K562 (cell line): ENCODE data around the gene PCYT1A. TPM values are rescaled to one million over a fixed set of nuclear protein-coding genes. Genes with fewer than 3 reads are reported as not detected.

Experiments used
- ATAC-seq: fragments of 200-7000 bp; cut with Tn5 transposase; 3 replicates; pipeline ENCODE4 v1.9.1; 2020; ENCODE audit warnings: moderate library complexity
- BruUV-seq: library from RNA; stranded (reverse); fragments of 400-500 nt; replicated peaks from 2 replicates; lab custom pipeline; 2021; lab: Mats Ljungman, UMichigan
- CTCF ChIA-PET: fragments of 300-600 bp; formaldehyde crosslinking; extraction: SDS; loops from one replicate; lab custom pipeline; 2021; ENCODE audit warnings: low intra/inter-chr PET ratio; lab: Yijun Ruan, JAX
- POLR2A ChIA-PET: fragments of 300-600, 350-650 bp; sonication (Branson Sonifier 250); formaldehyde crosslinking; extraction: SDS; loops from one replicate; lab custom pipeline; 2021; ENCODE audit warnings: antibody characterized with exemption, inconsistent platforms; lab: Yijun Ruan, JAX
- DNase-seq, 4 experiments: peaks; one replicate each; pipeline versions ENCODE4 v3.0.0 to v3.0.0-alpha.2; 2011 to 2018; ENCODE audit warnings: low spot score in 3 of 4, mixed read lengths in 3 of 4; ENCODE audit errors: extremely low read depth in 1 of 4
- FAIRE-seq: peaks from 2 replicates; lab custom pipeline; 2011; peaks lifted over from hg19 to GRCh38; lab: Jason Lieb, UNC
- H2AFZ ChIP-seq: 2 replicates; pipeline ENCODE4 v1.6.0; 2011; ENCODE audit warnings: low read depth, low read length, control low read depth, inconsistent platforms
- H3K27ac ChIP-seq: fragments of 200-600 bp; 3 replicates; pipeline ENCODE4 v1.8.0; 2011; ENCODE audit warnings: low read depth, mild to moderate bottlenecking, control low read depth, inconsistent platforms, low read length, moderate library complexity, mixed read lengths; ENCODE audit errors: extremely low read depth
- H3K27me3 ChIP-seq, 2 experiments: fragments of 300-600 bp in 1 of 2; 2 replicates in 1 of 2; 3 replicates in 1 of 2; pipeline versions ENCODE4 v1.6.0 to v1.8.0; 2011; ENCODE audit warnings: inconsistent platforms in 2 of 2, low read length in 2 of 2, mild to moderate bottlenecking in 1 of 2, mixed read lengths in 1 of 2, moderate library complexity in 1 of 2; ENCODE audit not compliant: control insufficient read depth in 2 of 2, insufficient read depth in 2 of 2
- H3K36me3 ChIP-seq: fragments of 300-600 bp; 3 replicates; pipeline ENCODE4 v1.8.0; 2011; ENCODE audit warnings: mild to moderate bottlenecking, low read length, inconsistent platforms; ENCODE audit not compliant: control insufficient read depth, insufficient read depth
- H3K4me1 ChIP-seq, 2 experiments: fragments of 200-600 bp in 1 of 2; replicated peaks in 1 of 2; 2 replicates in 1 of 2; 3 replicates in 1 of 2; pipeline versions ENCODE4 v1.5.1 to v1.8.0; 2011; ENCODE audit warnings: inconsistent platforms in 2 of 2, low read length in 2 of 2, mild to moderate bottlenecking in 1 of 2, mixed read lengths in 1 of 2, moderate library complexity in 1 of 2; ENCODE audit not compliant: control insufficient read depth in 2 of 2, insufficient read depth in 2 of 2
- H3K4me2 ChIP-seq: 2 replicates; pipeline ENCODE4 v1.6.1; 2011; ENCODE audit warnings: low read length, control low read depth, inconsistent platforms, mixed read lengths; ENCODE audit not compliant: insufficient read depth
- H3K4me3 ChIP-seq: fragments of 200-600 bp; sonication (generic), shearing (Covaris generic); 2 replicates; pipeline ENCODE4 v1.5.1; 2016; ENCODE audit warnings: control low read depth, inconsistent platforms
- H3K79me2 ChIP-seq: fragments of 200-600 bp; 3 replicates; pipeline ENCODE4 v1.8.0; 2011; ENCODE audit warnings: low read length, inconsistent platforms; ENCODE audit not compliant: control insufficient read depth, insufficient read depth
- H3K9ac ChIP-seq, 2 experiments: 2 replicates each; pipeline versions ENCODE4 v1.6.0 to v1.6.1; 2011; ENCODE audit warnings: low read depth in 2 of 2, low read length in 2 of 2, control low read depth in 1 of 2, inconsistent platforms in 1 of 2, mild to moderate bottlenecking in 1 of 2, mixed read lengths in 1 of 2; ENCODE audit not compliant: insufficient read depth in 1 of 2
- H3K9me1 ChIP-seq: one replicate; pipeline ENCODE4 v1.6.0; 2011; ENCODE audit warnings: inconsistent platforms, mild to moderate bottlenecking, low read length, moderate library complexity; ENCODE audit not compliant: control insufficient read depth, insufficient read depth
- H3K9me3 ChIP-seq: replicated peaks from 2 replicates; pipeline ENCODE4 v1.5.1; 2011; ENCODE audit warnings: low read depth, low read length, inconsistent platforms; ENCODE audit not compliant: control insufficient read depth, insufficient read depth
- H4K20me1 ChIP-seq: replicated peaks from 2 replicates; pipeline ENCODE4 v1.6.1; 2011; ENCODE audit warnings: low read length, inconsistent platforms, mixed read lengths; ENCODE audit not compliant: control insufficient read depth, insufficient read depth
- KDM2B ChIP-seq: fragments of 250-450 bp; sonication (Bioruptor Pico); IDR thresholded peaks from 2 replicates; pipeline ENCODE4 v1.8.0; 2021; ENCODE audit warnings: mild to moderate bottlenecking, moderate library complexity
- POLR2G ChIP-seq: fragments of 200-400 bp; formaldehyde crosslinking; IDR thresholded peaks from 2 replicates; pipeline ENCODE4 v1.6.1; 2017; ENCODE audit warnings: low read depth, mild to moderate bottlenecking, antibody characterized with exemption, low read length, moderate library complexity
- WGBS: fragments of 100-300 bp; shearing (Covaris generic); methylation state at CpG from one replicate; pipeline ENCODE4 v1.1.6; 2016; ENCODE audit warnings: low coverage, mixed read lengths; ENCODE audit not compliant: insufficient coverage; ENCODE audit errors: missing lambda C conversion rate; 5-methylcytosine and 5-hydroxymethylcytosine counted together
- in situ Hi-C: fragments of 300-500 bp; cut with MboI; formaldehyde crosslinking; loops from 4 replicates; pipeline ENCODE4 v1.15.0; 2018; ENCODE audit warnings: inconsistent platforms, mixed read lengths
- intact Hi-C: fragments of 100-400 bp; cut with micrococcal nuclease; formaldehyde crosslinking; loops from 2 replicates; pipeline ENCODE4 v1.14.2; 2022
- polyA plus RNA-seq, 8 experiments: library from polyadenylated mRNA; depleted of rRNA in 4 of 8; stranded (reverse) in 5 of 8; unstranded in 3 of 8; fragments of >200 nt; fragmentation: Nextera tagmentation in 2 of 8; fragmentation: Illumina TruSeq in 1 of 8; extraction: Ambion mirVana in 2 of 8; extraction: Trizol in 1 of 8; gene quantifications; 2 replicates each; pipeline versions ENCODE4 v1.2.1 to v1.2.3, GENCODE V29; 2011 to 2014; ENCODE audit warnings: inconsistent platforms in 1 of 8, missing spikeins in 1 of 8
- total RNA-seq, 7 experiments: library from RNA; depleted of rRNA in 6 of 7; stranded (reverse); fragments of >200 nt in 6 of 7; fragmentation: Illumina TruSeq in 2 of 7; extraction: Trizol in 2 of 7; gene quantifications; 2 replicates each; pipeline versions ENCODE4 v1.2.1 to v1.2.3, GENCODE V29; 2011 to 2021; ENCODE audit warnings: low replicate concordance in 1 of 7

The PCYT1A gene
- total and polyA plus RNA-seq, 9 of the 15 experiments (the other 6 are each of a cell fraction or from before 2014, with no cell fraction given) = 13.4 to 62.8 (median 49.4) TPM

- in situ Hi-C loops = no loop called here
- ChIA-PET POLR2A (no interaction called here), CTCF (interaction anchor here (0.6 kb wide), 1 partner anchor 157 kb away, joined by 3 read pairs; no protein-coding TSS in a partner anchor)
- DNase-seq = no peak
- Histone ChIP-seq H3K4me1 (peaks cover 0 to 11% of the 10 kb centered on the region in 2 experiments; a peak in 2 of 5 replicates), H3K9ac (no peak overlapping the region), H3K4me2 (no peak overlapping the region), H3K36me3 (peaks cover 4% of the 10 kb centered on the region; the same call in 1 of the 3 replicates), H2AFZ (no peak overlapping the region), H3K27me3 (no peaks in the 10 kb centered on the region), H4K20me1 (no peaks in the 10 kb centered on the region), H3K27ac (no peak overlapping the region), H3K9me1 (peaks cover 9% of the 10 kb centered on the region), H3K9me3 (no peaks in the 10 kb centered on the region), H3K4me3 (no peak overlapping the region), H3K79me2 (no peaks in the 10 kb centered on the region)
- 74% methylated on average over 12 of the region's 12 CpGs for WGBS
- no peak for FAIRE-seq
- BruUV-seq = no TSS peak
- intact Hi-C loops = no loop called here
- no peak for ATAC-seq
- TF ChIP-seq POLR2G (0 out of 2 replicates have a peak, but pooled peaks have one; percentile 18), KDM2B (CRISPR knock-in tag) (no peak)
Measured at GRCh38 chr3:196232154-196232881, 55.2 kb downstream of the PCYT1A start.
